A204.1 (cell line): ENCODE measurements around the gene KRTAP5-5.
"Not testable (repeated sequence)": the region's sequence is repeated elsewhere in the genome, so short reads cannot be mapped to it uniquely, and the experiment has no call there.

ENCODE experiments used
- FAIRE-seq: peaks from 2 replicates; lab custom pipeline; 2012; peaks lifted over from hg19 to GRCh38; lab: Jason Lieb, UNC

KRTAP5-5 gene

DNA sequence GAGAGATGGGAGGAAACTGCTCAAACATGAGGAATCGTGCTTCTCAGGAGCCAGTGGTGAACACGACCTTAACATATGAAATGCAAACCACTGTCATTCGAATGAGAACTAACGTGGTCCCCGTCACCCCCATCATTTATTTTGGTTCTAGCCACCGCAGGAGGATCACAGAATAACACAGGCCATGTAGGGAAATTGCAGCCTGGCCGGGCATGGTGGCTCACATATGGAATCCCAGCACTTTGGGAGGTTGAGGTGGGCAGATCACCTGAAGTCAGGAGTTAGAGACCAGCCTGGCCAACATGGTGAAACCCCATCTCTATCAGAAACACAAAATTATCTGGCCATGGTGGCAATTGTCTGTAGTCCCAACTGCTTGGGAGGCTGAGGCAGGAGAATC lies 27.1 kb downstream of the KRTAP5-5 start:
- no peak for FAIRE-seq

DNA sequence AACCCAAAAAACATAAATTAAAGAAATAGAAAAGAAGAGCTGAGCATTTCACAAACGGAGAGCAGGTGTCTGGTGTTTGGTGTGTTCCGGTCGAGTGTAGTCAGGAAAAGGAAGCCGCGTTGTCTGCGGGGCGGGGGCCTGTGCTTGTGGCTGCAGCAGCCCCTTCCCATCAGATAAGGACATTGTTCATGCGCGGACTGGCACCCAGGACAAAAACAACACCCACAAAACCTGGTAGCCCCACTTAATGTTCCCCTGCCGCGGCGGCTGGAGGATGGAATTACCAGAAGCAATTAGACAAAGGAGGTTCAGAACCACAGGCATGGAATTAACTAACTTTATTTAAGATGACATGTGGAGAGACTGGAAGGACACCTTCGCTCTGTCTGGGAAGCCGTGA lies 29.9 kb downstream of the KRTAP5-5 start:
- FAIRE-seq: no peak

- no peak for FAIRE-seq
Measured at GRCh38 chr11:1660111-1660867, 30.7 kb downstream of the KRTAP5-5 start.

- not testable (repeated sequence) for FAIRE-seq
Measured at GRCh38 chr11:1661454-1662269, 32.1 kb downstream of the KRTAP5-5 start.

DNA sequence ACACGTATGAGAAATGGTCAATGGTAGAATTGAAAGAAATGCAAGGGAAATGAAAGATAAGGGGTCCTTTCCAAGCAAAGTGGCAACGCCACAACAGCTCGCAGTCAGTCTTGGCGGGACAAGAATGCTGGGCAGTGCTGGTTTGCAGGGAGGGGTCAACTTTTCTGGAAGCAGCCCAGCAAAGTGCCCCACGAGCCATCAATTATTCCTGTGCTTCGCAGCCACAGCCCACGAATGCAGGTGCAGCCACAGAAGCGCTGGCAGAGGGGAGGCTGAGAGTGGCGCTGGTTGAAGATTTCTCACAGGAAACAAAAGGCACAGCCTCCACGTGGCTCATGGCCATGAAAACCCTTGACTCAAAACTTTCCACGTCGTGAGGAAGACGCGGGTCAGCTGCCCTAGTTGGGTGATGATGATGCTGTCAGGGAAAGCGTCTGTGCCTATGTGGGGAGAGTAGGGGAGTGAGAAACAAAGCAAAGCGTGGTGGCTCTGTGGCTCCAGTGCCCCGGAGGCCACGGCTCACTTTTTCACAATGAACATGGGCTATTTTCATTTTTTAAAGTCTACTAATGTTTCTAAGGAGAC lies 33.2 kb downstream of the KRTAP5-5 start:
- FAIRE-seq: not testable (repeated sequence)

DNA sequence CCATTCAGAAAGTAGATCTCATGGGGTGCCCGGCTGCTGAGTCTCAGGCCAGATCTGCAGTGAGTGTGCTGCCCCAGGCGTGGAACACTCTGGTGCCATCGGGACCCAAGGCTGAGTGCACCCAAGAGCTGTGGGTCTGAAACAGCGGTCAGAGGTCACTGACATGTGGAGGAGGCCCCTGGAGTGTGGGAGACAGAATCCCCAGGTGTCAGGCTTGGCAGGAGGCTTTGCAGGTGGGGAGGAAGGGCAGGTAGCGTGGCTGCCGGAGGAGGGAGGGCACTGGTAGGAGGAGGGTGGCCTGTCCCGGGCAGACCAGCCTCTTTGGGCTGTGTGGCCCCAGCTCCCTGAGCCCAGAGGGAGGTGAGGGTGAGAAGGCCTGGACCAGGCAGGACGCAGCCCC lies 35.7 kb downstream of the KRTAP5-5 start:
- no peak for FAIRE-seq

- no peak for FAIRE-seq
Measured at GRCh38 chr11:1667121-1667850, 37.7 kb downstream of the KRTAP5-5 start.

GRCh38 chr11:1667906-1668305 lies 38.3 kb downstream of the KRTAP5-5 start:
- FAIRE-seq: no peak

- FAIRE-seq: no peak
Measured at GRCh38 chr11:1668911-1669473, 39.4 kb downstream of the KRTAP5-5 start.

DNA sequence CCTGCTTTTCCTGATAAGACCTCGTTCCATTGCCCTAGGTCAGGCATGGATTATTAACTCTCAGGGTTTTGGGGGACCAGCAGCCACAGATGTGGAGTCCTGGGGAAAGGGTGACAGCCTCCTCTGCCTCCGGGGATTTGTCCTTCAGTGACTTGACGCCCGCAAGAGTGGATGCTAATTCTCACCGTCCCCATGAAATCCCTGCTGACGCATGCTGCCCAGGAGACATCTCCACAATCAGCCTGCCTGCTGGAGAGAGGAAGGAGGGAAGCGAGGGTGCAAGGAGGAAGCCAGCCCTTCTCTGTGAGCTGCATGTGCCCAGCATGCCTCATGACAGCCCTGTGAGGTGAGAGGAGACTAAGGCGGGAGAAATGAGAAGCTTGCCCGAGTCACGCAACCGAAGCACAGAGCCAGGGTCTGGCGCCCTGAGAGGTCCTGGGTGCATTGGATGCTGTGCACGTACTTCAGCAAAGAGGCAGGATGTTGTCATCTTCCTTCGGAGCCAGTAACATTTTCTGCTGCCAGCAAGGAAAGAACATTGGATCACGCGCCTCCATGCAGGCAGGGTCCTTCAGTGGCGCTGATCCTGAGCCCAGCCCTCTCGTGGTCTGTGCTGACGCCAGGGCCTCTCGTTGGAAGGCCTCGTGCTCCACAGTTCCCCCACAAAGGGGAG lies 40.1 kb downstream of the KRTAP5-5 start:
- FAIRE-seq: no peak

GRCh38 chr11:1670457-1670856 lies 40.9 kb downstream of the KRTAP5-5 start:
- not testable (repeated sequence) for FAIRE-seq

- FAIRE-seq: no peak
Measured at GRCh38 chr11:1670905-1671371, 41.4 kb downstream of the KRTAP5-5 start.

DNA sequence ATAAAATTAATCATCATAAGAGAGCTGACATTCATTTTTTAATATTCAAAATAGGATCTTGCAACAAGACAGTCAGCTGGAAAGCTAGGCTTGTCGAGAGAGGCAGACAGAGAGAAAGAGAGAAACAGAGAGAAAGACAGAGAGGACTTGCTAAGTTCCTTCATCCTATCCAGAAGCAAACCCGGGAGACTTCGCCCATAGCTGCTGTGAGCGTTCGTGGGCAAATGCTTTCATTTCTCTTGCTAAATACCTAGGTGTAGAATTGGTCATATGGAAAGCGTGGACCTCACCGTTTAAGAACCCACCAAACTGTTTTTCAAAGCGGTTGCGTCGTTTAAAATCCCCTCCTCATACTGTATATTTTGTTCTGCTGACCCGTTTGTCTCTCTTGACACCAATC lies 42.1 kb downstream of the KRTAP5-5 start:
- no peak for FAIRE-seq

DNA sequence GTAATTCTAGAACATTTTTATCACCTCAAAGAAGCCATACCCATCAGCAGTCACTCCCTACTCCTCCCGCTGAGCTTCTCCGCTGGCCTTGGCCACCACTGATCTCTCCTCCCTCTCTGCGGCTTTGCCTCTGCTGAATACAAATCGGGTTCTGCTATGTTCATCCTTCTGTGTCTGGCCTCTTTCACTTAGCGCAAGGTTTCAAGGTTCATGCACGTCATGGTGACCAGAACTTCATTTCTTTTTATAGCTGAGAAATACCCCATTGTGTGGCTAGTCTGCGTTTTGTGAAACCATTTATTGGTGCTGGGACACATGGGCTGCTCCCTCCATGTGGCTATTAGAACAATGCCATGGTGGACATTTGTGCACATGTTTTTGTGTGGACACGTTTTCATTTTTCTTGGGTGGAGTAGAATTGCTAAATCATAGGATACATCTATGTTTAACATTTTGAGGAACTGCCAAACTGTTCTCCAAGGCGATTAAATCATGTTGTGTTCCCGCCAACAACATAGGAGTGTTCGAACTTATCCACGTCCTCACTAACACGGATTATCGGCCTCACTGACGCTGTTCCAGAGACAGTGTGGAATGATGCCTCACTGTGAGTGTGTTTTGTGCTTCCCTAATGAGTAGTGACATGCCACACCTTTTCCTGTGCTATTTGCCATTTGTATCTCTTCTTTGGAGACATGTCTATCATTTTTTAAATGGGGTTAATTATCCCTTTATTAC lies 43.2 kb downstream of the KRTAP5-5 start:
- FAIRE-seq: no peak

GRCh38 chr11:1673446-1674172 lies 44.0 kb downstream of the KRTAP5-5 start:
- no peak for FAIRE-seq

DNA sequence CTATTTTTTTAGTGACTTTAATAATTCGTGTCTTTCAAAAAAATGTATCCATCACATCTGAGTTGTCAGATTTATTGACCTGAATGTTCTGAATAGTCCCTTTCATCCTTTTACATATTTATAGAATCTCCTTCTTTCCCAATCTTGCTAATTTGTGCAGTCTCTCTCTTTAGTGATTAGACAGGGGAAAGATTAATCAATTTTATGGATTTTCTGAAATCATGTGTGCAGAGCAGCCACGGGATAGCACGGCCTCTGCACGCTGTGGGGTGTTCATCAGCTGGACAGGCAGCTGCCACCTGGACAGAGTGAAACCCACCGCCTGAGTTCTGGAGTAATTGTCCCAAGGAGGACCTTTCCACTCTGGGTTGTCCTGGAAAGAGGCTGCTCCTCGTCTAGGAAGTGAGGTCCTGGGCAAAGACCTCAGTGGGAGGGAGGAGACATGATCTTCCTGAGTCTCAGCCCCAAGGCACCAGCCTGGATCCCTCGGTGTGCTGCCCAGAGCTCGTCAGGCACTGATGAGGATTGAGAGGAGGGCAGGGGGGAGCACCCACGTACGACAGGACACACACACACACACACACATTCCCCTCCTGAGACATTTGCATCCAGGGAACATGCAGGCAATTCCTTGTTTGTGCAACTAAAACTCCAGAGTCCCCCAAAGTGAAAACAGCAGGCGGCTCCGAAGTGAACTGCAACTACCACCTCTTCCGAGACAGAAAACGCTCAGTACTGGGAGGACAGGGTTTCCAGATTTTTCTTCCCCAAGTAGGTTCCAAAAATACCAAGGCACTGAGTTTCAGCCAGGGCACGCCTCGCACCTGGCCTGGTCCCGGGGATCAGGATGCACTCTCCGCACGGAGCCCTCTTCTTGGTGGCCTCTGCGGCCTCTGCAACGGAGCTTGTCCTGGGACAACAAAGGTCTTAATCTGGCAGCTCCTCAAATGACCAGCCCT lies 44.9 kb downstream of the KRTAP5-5 start:
- no peak for FAIRE-seq

GRCh38 chr11:1675536-1676228 lies 46.1 kb downstream of the KRTAP5-5 start:
- no peak for FAIRE-seq

DNA sequence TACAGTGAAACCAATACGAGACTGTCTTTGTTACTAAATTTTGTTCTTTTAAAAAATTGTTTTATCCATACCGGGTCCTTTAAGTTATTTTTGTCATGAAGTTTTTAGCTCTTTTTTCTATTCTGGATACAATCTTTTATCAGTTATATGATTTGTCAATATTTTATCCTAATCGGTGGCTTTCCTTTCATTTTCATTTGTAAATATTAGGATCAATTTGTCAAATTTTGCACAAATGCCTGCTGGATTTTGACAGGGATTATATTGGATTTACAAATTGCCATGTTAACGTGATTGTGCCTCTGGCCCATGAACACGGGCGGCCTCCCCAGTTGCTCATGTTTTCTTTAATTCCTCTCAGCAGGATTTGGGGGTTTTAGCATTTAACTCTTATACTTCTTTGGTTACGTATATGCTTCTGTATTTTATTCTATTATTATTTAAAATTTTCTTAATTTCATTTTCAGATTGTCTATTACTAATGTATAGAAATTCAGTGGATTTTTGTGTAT lies 46.7 kb downstream of the KRTAP5-5 start:
- FAIRE-seq: no peak
